Activated naive CD4-positive, alpha-beta T cell treated with anti-CD3 and anti-CD28 coated beads, Interleukin-2, amount 50 U/mL, for 72 hours (primary cell): ENCODE data around the gene CAMTA1. TPM values are rescaled to one million over a fixed set of nuclear protein-coding genes. Genes with fewer than 3 reads are reported as not detected.

Experiments used
- ATAC-seq, 2 donors: fragments of 150-1000 bp; cut with Tn5 transposase; 2 replicates each; pipeline ENCODE4 v1.10.0; 2021; ENCODE audit warnings: mild to moderate bottlenecking in 2 of 2, moderate library complexity in 2 of 2
- DNase-seq, 2 donors: peaks; one replicate each; pipeline ENCODE4 v3.0.0; 2021 to 2022; ENCODE audit warnings: low spot score in 2 of 2
- H3K27ac Mint-ChIP-seq, 2 donors: one replicate each; pipeline ENCODE4 v1.8.0; 2022; ENCODE audit warnings: mild to moderate bottlenecking in 2 of 2, mixed read lengths in 2 of 2
- H3K36me3 Mint-ChIP-seq, 2 donors: one replicate each; pipeline ENCODE4 v1.8.0; 2022; ENCODE audit warnings: mixed read lengths in 2 of 2
- H3K9me3 Mint-ChIP-seq, 2 donors: one replicate each; pipeline ENCODE4 v1.8.0; 2022; ENCODE audit warnings: mixed read lengths in 2 of 2
- total RNA-seq, 2 donors: library from RNA; stranded (reverse); gene quantifications; one replicate each; pipeline ENCODE4 v1.2.3, GENCODE V29; 2022

CAMTA1 gene
- total RNA-seq, 2 donors from 2014 or later = 50.4 to 76.4 TPM

DNA sequence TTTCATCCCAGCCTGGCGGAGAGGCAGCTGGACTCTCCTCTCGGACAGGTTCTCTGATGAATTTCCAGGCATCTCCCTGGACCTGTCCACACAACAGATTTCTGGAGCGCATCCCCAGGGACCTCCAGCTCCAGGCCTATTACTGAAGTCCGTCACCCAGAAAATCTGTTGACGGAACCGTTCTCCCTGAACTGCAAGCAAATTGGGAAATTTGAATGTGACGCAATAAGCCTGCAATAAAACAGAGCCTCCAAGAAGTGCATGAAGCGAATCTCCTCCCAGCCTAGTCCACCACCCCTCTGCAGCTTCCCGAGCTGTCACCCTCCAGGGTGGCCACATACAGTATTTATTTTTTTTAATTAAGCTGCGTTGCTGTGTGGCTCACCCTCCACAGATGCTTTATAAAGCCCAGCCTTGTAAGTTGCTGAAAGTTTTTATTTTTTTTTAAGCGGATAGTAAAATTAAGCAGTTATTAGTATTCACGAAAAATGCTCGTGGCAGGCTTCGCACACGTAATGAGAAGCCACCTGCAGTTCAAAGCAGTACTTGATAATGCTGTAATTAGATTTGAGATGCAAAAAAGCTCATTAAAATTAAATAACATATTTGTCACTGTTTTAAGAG, 173.3 kb downstream of the CAMTA1 start:
- DNase-seq (no peak), ATAC-seq (no peak)
- H3K9me3 Mint-ChIP-seq = no peaks in the 10 kb centered on the region
- H3K27ac Mint-ChIP-seq = no peak overlapping the region
- no peaks in the 10 kb centered on the region for H3K36me3 Mint-ChIP-seq

GRCh38 chr1:6959491-6959890, 174.2 kb downstream of the CAMTA1 start:
- H3K27ac Mint-ChIP-seq = no peak overlapping the region
- H3K36me3 Mint-ChIP-seq = no peaks in the 10 kb centered on the region
- no peaks in the 10 kb centered on the region for H3K9me3 Mint-ChIP-seq
- DNase-seq = no peak
- no peak for ATAC-seq

- Mint-ChIP-seq H3K9me3 (no peaks in the 10 kb centered on the region), H3K27ac (no peak overlapping the region), H3K36me3 (no peaks in the 10 kb centered on the region)
- no peak for ATAC-seq
- no peak for DNase-seq
These were observed 175.1 kb downstream of the CAMTA1 start for GRCh38 chr1:6960291-6960811.

DNA sequence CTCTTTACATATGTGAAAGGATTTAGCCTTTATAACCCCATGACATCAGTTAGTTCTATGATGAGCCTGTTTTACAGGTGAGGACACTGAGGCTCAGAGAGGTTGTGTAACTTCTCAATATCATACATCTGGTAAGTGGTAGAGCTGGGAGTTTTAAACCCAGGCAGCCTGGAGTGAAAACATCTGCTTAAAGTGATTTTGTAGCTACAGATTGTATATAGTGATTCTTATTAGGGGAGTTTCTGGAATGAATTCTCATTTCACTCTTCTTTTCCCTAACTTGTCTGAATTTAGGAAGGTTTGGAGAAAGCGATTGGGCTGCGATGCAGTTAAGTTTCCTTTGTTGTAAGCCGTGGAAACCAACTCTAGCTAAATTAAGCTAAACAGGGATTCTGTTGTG, 175.6 kb downstream of the CAMTA1 start:
- Mint-ChIP-seq H3K36me3 (no peaks in the 10 kb centered on the region), H3K27ac (no peak overlapping the region), H3K9me3 (no peaks in the 10 kb centered on the region)
- ATAC-seq (no peak), DNase-seq (no peak)

- no peak for ATAC-seq
- Mint-ChIP-seq H3K9me3 (no peaks in the 10 kb centered on the region), H3K27ac (no peak overlapping the region), H3K36me3 (no peaks in the 10 kb centered on the region)
- no peak for DNase-seq
These were observed 176.0 kb downstream of the CAMTA1 start for GRCh38 chr1:6961289-6961688.

DNA sequence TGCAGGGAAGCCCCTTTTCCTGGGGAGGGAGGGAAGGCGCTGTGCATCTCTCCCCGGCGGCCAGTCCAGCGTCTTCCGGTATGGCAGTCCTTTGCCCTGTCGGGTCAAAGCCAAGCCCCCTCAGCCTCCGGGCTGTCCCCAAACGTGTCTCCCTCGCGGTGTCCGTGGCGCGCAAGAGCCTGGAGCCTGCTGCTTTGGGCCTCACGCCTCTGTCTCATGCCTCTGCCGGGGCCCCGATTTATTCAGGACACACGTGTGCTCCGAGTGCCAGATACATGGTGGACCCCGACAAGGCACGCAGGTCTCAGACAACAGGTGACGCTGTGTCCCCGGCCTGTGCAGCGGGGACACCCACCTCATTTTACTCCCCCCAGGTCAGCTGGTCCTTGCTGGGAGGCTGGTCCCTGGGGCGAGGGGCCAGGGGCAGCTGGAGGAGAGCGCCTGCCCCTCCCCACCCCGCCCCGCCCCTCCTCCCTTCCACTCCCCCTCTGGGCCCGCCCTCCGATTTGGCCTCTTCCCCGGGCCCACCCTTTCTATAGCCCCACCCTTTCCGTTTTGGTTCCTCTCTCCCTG, 176.7 kb downstream of the CAMTA1 start:
- DNase-seq = no peak
- Mint-ChIP-seq H3K36me3 (no peaks in the 10 kb centered on the region), H3K9me3 (no peaks in the 10 kb centered on the region), H3K27ac (no peak overlapping the region)
- no peak for ATAC-seq

GRCh38 chr1:6962478-6962995, 177.3 kb downstream of the CAMTA1 start:
- ATAC-seq = peak; percentile 54 to 78
- peak in 1 of 2 donors; percentile 76 for DNase-seq
- peak overlapping the region; percentile 29 to 56 for H3K27ac Mint-ChIP-seq
- no peaks in the 10 kb centered on the region for H3K36me3 Mint-ChIP-seq
- no peaks in the 10 kb centered on the region for H3K9me3 Mint-ChIP-seq

DNA sequence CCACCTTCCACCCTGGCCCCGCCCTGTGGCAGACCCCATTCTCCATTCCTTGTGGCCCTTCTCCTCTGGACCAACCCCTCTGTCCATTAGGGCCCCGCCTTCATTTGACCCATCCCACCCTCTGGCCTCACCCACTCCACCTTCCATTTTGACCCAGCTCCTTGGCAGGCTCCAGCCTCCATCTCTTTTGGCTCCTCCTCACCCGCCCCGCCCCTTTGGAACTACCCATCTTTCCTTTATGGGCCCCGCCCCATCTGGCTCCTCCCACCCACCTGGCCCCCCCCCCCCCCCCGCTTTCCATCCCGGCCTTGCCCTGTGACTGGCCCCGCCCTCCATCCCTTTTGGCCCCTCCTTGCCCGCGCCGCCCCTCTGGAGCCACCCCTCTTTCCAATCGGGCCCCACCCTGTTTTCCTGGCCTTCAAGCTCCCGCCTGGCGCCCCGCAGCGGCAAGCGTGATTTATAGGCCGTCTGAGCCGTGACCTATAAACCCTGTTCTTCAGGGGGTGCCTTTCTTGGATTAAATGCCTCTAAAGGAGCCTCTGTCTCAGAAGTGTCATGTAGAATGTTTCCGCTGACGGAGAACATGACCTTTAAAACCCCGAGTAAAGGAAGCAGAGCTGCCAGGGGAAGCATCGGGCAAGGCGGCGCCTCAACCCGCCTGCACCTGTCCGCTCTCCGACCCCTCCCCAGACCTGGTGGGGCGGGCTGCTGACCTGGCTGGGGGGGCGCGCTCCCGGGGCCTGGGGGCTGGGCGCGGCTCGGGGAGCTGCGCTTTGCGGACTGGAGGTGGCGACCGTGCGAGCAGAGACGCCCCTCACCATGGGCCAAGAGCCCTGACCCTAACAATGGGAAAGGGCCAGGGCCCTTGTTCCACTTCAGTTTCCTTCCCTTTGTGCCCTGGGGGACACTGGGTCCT, 178.0 kb downstream of the CAMTA1 start:
- Mint-ChIP-seq H3K27ac (peak overlapping the region; percentile 29 to 56), H3K36me3 (no peaks in the 10 kb centered on the region), H3K9me3 (no peaks in the 10 kb centered on the region)
- DNase-seq (peak; percentile 80 to 82), ATAC-seq (peak; percentile 61 to 80)

DNA sequence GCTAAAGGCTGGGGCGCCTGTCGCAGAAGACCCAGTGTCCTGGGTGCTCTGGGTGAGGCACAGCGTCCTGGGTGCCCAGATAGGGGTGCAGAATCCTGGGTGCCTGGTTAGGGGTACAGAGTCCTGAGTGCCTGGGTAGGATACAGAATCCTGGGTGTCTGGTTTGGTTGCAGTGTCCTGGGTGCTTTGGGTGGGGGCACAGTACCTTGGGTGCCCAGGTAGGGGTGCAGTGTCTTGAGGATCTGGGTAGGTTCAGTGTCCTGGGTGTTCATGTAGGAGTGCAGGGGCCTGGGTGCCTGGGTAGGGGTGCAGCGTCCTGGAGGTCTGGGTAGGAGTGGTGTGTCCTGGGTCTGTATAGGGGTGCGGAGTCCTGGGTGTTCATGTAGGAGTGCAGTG, 178.7 kb downstream of the CAMTA1 start:
- Mint-ChIP-seq H3K27ac (no peak overlapping the region), H3K9me3 (no peaks in the 10 kb centered on the region), H3K36me3 (no peaks in the 10 kb centered on the region)
- ATAC-seq (no peak), DNase-seq (no peak)

- H3K27ac Mint-ChIP-seq = peak overlapping the region in 1 of 2 donors; percentile 80
- ATAC-seq (no peak), DNase-seq (no peak)
- H3K9me3 Mint-ChIP-seq = no peaks in the 10 kb centered on the region
- H3K36me3 Mint-ChIP-seq = no peaks in the 10 kb centered on the region
These were observed 180.1 kb downstream of the CAMTA1 start for GRCh38 chr1:6965083-6965934.

GRCh38 chr1:6965935-6966241, 180.6 kb downstream of the CAMTA1 start:
- Mint-ChIP-seq H3K9me3 (no peaks in the 10 kb centered on the region), H3K27ac (no peak overlapping the region), H3K36me3 (no peaks in the 10 kb centered on the region)
- ATAC-seq = no peak
- no peak for DNase-seq

GRCh38 chr1:6966326-6966725, 181.1 kb downstream of the CAMTA1 start:
- no peak for DNase-seq
- Mint-ChIP-seq H3K9me3 (no peaks in the 10 kb centered on the region), H3K27ac (no peak overlapping the region), H3K36me3 (no peaks in the 10 kb centered on the region)
- ATAC-seq = no peak

DNA sequence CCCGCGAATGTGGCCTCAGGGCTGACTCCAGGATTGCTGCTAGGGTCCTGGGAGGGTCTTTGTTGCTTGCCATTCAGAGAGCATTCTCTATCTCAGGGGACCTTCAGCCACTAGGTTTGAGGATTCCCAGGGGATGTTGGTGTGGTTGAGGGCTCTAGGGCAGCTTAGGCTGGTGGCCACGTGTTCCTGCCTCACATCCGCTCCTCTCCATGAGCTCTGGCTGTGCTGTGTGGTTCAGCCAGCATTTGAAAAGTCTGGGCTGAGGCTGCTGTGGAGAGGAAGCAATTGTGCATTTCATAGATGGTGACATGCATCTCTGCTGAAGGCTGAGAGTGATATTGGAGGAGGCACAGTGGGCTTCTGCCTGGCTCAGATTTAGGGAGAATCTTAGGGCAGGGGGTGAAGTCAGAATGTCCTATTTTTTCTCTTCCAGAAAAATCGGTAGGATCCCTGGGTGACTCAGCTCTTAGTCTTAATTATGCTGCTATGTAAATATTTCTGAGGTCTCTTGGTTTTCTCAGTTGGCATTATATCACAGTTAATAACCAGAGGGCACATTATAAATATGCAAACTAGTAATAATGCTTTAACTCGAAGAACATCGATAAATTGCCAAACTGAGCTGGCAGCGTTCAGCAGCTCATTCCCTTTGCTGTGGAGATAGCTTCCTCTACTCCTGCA, 182.3 kb downstream of the CAMTA1 start:
- Mint-ChIP-seq H3K9me3 (no peaks in the 10 kb centered on the region), H3K36me3 (no peaks in the 10 kb centered on the region), H3K27ac (no peak overlapping the region)
- DNase-seq (no peak), ATAC-seq (no peak)

DNA sequence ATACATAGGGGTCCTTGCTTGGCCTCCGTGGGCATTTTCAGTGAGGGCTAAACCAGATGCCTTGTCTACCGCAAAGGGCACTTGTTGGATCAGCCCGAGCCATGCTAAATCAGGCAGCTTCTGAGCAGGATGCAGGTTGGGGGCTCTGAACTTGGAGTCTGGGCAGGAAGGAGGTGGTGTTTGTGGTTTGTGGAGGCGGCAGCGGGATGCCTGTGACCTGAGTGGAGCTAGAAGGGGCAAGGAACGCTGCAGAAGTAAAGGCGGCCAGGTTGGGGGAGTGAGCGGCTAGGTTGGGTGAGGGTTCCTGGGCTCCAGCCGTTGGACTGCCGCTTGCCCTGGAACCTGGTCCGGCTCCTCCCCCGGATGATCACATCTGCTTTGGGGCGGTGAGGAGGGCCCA, 183.9 kb downstream of the CAMTA1 start:
- Mint-ChIP-seq H3K9me3 (no peaks in the 10 kb centered on the region), H3K36me3 (no peaks in the 10 kb centered on the region), H3K27ac (no peak overlapping the region)
- DNase-seq = peak in 1 of 2 donors; percentile 58
- ATAC-seq = peak; percentile 59 to 70

GRCh38 chr1:6969762-6970161, 184.5 kb downstream of the CAMTA1 start:
- no peak for ATAC-seq
- Mint-ChIP-seq H3K36me3 (no peaks in the 10 kb centered on the region), H3K27ac (no peak overlapping the region), H3K9me3 (no peaks in the 10 kb centered on the region)
- peak in 1 of 2 donors; percentile 11 for DNase-seq

- no peak for ATAC-seq
- no peaks in the 10 kb centered on the region for H3K9me3 Mint-ChIP-seq
- peak in 1 of 2 donors; percentile 26 for DNase-seq
These were observed 185.0 kb downstream of the CAMTA1 start for GRCh38 chr1:6970221-6970620.

More at GRCh38 chr1:6970221-6970620, 185.0 kb downstream of the CAMTA1 start:
- Mint-ChIP-seq H3K36me3 (no peaks in the 10 kb centered on the region), H3K27ac (no peak overlapping the region)
